ENCODE data around the gene TRIM9.

TRIM9 gene

GRCh38 chr14:50926851-50927386 is 168.0 kb downstream of the TRIM9 start:
- ChIA-PET POLR2A (interaction anchor here (1.9 kb wide), 1 partner anchor 17 kb away, joined by 9 read pairs; the partner anchor contains the start of gene PYGL), CTCF (no interaction called here)
- TF ChIP-seq BHLHE40 (IDR thresholded peaks at IDR 0.05; ENCODE audit: borderline replicate concordance) (no peak), L3MBTL2 (conservative IDR thresholded peaks at IDR 0.05) (no peak), LEF1 (IDR thresholded peaks at IDR 0.05; ENCODE audit: borderline replicate concordance) (no peak), FOXM1 (IDR thresholded peaks at IDR 0.05; ENCODE audit: borderline replicate concordance) (no peak), SP1 (IDR thresholded peaks at IDR 0.05) (no peak)
- DNase-seq (ENCODE audit: extremely low spot score), result no peak
